ENCODE results near the gene SLC9A8. TPM values are rescaled to one million over a fixed set of nuclear protein-coding genes. Genes with fewer than 3 reads are reported as not detected.

SLC9A8 gene
- total RNA-seq, 1 experiment from 2014 or later, result 6.5 TPM

DNA sequence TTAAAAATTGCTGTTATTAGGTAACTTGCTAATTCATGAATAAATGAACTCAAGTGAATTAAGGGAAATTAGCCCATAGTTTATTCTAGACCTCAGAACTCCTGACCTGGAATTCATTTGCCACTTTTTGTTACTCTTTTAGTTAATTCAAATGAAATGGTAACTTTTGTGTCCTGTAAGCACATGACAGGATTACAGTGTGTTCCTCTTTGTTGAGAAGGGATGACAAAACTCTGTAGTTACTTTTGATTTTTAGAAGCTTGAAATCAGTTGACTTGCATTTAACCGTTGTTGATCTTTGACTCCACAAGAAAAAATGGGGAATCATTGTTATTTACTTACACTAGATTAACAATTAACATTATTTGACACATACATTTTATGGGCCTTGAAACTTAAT is 6.2 kb downstream of the SLC9A8 start (continued):
- TF ChIP-seq, protein P1, sequence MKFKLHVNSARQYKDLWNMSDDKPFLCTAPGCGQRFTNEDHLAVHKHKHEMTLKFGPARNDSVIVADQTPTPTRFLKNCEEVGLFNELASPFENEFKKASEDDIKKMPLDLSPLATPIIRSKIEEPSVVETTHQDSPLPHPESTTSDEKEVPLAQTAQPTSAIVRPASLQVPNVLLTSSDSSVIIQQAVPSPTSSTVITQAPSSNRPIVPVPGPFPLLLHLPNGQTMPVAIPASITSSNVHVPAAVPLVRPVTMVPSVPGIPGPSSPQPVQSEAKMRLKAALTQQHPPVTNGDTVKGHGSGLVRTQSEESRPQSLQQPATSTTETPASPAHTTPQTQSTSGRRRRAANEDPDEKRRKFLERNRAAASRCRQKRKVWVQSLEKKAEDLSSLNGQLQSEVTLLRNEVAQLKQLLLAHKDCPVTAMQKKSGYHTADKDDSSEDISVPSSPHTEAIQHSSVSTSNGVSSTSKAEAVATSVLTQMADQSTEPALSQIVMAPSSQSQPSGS (CRISPR knock-in tag; IDR thresholded peaks at IDR 0.05; ENCODE audit: borderline replicate concordance, low read depth), result no peak
- TF ChIP-seq, protein P2, sequence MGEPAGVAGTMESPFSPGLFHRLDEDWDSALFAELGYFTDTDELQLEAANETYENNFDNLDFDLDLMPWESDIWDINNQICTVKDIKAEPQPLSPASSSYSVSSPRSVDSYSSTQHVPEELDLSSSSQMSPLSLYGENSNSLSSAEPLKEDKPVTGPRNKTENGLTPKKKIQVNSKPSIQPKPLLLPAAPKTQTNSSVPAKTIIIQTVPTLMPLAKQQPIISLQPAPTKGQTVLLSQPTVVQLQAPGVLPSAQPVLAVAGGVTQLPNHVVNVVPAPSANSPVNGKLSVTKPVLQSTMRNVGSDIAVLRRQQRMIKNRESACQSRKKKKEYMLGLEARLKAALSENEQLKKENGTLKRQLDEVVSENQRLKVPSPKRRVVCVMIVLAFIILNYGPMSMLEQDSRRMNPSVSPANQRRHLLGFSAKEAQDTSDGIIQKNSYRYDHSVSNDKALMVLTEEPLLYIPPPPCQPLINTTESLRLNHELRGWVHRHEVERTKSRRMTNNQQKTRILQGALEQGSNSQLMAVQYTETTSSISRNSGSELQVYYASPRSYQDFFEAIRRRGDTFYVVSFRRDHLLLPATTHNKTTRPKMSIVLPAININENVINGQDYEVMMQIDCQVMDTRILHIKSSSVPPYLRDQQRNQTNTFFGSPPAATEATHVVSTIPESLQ (CRISPR knock-in tag; IDR thresholded peaks at IDR 0.05), result no peak
- no peak for TF ChIP-seq CBFB (CRISPR knock-in tag; IDR thresholded peaks at IDR 0.05; ENCODE audit: low read depth)
- no peak for TF ChIP-seq ZNF219 (CRISPR knock-in tag; IDR thresholded peaks at IDR 0.05; ENCODE audit: borderline replicate concordance)

DNA sequence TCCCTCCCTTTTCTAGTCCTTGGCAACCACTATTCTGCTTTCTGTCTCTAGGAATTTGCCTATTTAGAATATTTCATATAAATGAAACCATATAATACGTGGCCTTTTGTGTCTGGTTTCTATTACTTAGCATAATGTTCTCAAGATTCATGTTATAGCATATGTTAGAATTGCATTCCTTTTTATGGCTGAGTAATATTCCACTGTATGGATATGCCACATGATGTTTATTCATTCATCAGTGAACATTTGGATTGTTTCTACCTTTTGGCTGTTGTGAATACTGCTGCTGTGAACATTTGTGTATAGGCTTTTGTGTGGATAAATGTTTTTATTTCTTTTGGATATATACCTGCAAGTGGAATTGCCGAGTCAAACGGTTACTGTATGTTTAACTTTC is 7.1 kb downstream of the SLC9A8 start:
- TF ChIP-seq EMX1 (CRISPR knock-in tag; IDR thresholded peaks at IDR 0.05), result no peak
- H3K9me3 Mint-ChIP-seq, result peaks cover 9% of the 10 kb centered on the region
- H3K27me3 Mint-ChIP-seq (ENCODE audit: low read depth), result no peaks in the 10 kb centered on the region
- H3K4me1 Mint-ChIP-seq, result no peaks in the 10 kb centered on the region
- peaks cover 46% of the 10 kb centered on the region for H3K36me3 Mint-ChIP-seq
- CTCF ChIA-PET, result no interaction called here
- POLR2A ChIA-PET, result no interaction called here
- no peak overlapping the region for H3K27ac Mint-ChIP-seq
- DNase-seq (ENCODE audit: low spot score) (no peak), ATAC-seq (no peak)
- no peak overlapping the region for H3K4me3 Mint-ChIP-seq

DNA sequence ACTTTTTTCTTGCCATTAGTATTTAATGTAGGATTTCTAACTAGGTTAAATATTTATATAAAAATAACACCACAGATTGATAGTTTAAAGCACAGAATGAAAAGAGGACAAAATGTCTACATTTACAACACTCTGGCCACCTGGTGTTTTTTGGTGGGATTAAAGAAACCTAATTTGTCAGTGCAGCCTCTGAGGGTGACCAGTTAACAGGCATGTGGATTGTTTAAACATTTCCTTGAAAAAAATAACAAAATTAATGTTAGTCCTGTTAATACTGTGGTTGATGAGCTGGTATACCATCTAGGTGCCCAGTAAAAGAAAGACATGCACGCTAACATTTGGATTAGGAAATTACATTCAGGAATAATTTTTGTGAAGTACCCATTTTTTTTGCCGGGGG is 8.8 kb downstream of the SLC9A8 start:
- peaks cover 9% of the 10 kb centered on the region for H3K9me3 Mint-ChIP-seq
- no peak overlapping the region for H3K4me3 Mint-ChIP-seq
- H3K36me3 Mint-ChIP-seq, result peaks cover 37% of the 10 kb centered on the region
- ChIA-PET POLR2A (no interaction called here), CTCF (interaction anchor here (1.2 to 1.4 kb wide), 2 partner anchors 25 to 210 kb away, joined by 3 to 5 read pairs; no protein-coding TSS in a partner anchor)
- H3K27me3 Mint-ChIP-seq (ENCODE audit: low read depth), result no peaks in the 10 kb centered on the region
- no peaks in the 10 kb centered on the region for H3K4me1 Mint-ChIP-seq
- no peak overlapping the region for H3K27ac Mint-ChIP-seq
- TF ChIP-seq JAZF1 (CRISPR knock-in tag; IDR thresholded peaks at IDR 0.05) (no peak), SOX15 (CRISPR knock-in tag; IDR thresholded peaks at IDR 0.05) (no peak), TEAD1 (CRISPR knock-in tag; IDR thresholded peaks at IDR 0.05) (no peak)
- TF ChIP-seq, protein P3, sequence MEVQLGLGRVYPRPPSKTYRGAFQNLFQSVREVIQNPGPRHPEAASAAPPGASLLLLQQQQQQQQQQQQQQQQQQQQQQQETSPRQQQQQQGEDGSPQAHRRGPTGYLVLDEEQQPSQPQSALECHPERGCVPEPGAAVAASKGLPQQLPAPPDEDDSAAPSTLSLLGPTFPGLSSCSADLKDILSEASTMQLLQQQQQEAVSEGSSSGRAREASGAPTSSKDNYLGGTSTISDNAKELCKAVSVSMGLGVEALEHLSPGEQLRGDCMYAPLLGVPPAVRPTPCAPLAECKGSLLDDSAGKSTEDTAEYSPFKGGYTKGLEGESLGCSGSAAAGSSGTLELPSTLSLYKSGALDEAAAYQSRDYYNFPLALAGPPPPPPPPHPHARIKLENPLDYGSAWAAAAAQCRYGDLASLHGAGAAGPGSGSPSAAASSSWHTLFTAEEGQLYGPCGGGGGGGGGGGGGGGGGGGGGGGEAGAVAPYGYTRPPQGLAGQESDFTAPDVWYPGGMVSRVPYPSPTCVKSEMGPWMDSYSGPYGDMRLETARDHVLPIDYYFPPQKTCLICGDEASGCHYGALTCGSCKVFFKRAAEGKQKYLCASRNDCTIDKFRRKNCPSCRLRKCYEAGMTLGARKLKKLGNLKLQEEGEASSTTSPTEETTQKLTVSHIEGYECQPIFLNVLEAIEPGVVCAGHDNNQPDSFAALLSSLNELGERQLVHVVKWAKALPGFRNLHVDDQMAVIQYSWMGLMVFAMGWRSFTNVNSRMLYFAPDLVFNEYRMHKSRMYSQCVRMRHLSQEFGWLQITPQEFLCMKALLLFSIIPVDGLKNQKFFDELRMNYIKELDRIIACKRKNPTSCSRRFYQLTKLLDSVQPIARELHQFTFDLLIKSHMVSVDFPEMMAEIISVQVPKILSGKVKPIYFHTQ (CRISPR knock-in tag; IDR thresholded peaks at IDR 0.05), result no peak
- no peak for ATAC-seq
- no peak for DNase-seq (ENCODE audit: low spot score)

DNA sequence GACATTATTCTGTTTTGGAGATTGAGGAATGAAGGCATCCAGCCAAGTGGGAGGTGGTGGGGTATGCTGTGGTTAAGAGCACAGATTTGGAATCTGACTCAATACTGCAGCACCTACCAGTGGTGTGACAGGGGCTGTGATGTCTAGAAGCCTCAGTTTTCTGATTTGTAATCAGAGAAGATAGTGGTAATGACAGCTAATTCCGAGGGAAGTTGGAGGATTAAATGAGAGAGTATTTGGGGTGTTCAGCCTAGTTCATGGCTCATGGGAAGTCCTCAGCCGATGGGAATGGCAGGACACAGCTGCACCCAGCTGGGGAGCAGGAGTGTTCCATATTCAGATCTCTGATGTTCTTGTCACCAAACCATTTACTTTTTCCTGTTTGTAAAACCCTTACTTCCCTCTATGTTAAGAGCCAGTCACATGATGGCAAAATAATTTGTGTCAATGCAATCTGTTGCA is 9.3 kb downstream of the SLC9A8 start:
- POLR2A ChIA-PET, result no interaction called here
- Mint-ChIP-seq H3K4me3 (no peak overlapping the region), H3K4me1 (no peaks in the 10 kb centered on the region), H3K9me3 (peaks cover 9% of the 10 kb centered on the region), H3K36me3 (peaks cover 35% of the 10 kb centered on the region), H3K27ac (no peak overlapping the region), H3K27me3 (ENCODE audit: low read depth) (no peaks in the 10 kb centered on the region)
- DNase-seq (ENCODE audit: low spot score), result no peak
- ATAC-seq, result no peak; the same call in 1 of the 2 replicates
- CTCF ChIA-PET, result interaction anchor here (1.4 kb wide), 1 partner anchor 24 kb away, joined by 5 read pairs; no protein-coding TSS in a partner anchor
- TF ChIP-seq, protein P4, sequence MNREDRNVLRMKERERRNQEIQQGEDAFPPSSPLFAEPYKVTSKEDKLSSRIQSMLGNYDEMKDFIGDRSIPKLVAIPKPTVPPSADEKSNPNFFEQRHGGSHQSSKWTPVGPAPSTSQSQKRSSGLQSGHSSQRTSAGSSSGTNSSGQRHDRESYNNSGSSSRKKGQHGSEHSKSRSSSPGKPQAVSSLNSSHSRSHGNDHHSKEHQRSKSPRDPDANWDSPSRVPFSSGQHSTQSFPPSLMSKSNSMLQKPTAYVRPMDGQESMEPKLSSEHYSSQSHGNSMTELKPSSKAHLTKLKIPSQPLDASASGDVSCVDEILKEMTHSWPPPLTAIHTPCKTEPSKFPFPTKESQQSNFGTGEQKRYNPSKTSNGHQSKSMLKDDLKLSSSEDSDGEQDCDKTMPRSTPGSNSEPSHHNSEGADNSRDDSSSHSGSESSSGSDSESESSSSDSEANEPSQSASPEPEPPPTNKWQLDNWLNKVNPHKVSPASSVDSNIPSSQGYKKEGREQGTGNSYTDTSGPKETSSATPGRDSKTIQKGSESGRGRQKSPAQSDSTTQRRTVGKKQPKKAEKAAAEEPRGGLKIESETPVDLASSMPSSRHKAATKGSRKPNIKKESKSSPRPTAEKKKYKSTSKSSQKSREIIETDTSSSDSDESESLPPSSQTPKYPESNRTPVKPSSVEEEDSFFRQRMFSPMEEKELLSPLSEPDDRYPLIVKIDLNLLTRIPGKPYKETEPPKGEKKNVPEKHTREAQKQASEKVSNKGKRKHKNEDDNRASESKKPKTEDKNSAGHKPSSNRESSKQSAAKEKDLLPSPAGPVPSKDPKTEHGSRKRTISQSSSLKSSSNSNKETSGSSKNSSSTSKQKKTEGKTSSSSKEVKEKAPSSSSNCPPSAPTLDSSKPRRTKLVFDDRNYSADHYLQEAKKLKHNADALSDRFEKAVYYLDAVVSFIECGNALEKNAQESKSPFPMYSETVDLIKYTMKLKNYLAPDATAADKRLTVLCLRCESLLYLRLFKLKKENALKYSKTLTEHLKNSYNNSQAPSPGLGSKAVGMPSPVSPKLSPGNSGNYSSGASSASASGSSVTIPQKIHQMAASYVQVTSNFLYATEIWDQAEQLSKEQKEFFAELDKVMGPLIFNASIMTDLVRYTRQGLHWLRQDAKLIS (CRISPR knock-in tag; IDR thresholded peaks at IDR 0.05; ENCODE audit: borderline replicate concordance), result no peak
